Measurements from ENCODE around the gene IRF7.

IRF7 gene

GRCh38 chr11:619628-620050, 3.9 kb upstream of the IRF7 start:
- no peak for DNase-seq (ENCODE audit: low read depth)
- TF ChIP-seq CTCF (IDR thresholded peaks at IDR 0.05; ENCODE audit: insufficient read depth, low read depth, low read length, missing control alignments), result no peak
- no peak overlapping the region for H3K4me3 ChIP-seq (ENCODE audit: low read length)

- H3K4me3 ChIP-seq (ENCODE audit: low read length), result no peak overlapping the region
- no peak for DNase-seq (ENCODE audit: low read depth)
- no peak for TF ChIP-seq CTCF (IDR thresholded peaks at IDR 0.05; ENCODE audit: insufficient read depth, low read depth, low read length, missing control alignments)
Measured at GRCh38 chr11:618856-619627, 3.3 kb upstream of the IRF7 start.

GRCh38 chr11:617912-618682, 2.3 kb upstream of the IRF7 start:
- no peak for DNase-seq (ENCODE audit: low read depth)
- H3K4me3 ChIP-seq (ENCODE audit: low read length), result no peak overlapping the region

GRCh38 chr11:617199-617911, 1.6 kb upstream of the IRF7 start:
- no peak overlapping the region for H3K4me3 ChIP-seq (ENCODE audit: low read length)

More at GRCh38 chr11:617912-618682, 2.3 kb upstream of the IRF7 start:
- no peak for TF ChIP-seq CTCF (IDR thresholded peaks at IDR 0.05; ENCODE audit: insufficient read depth, low read depth, low read length, missing control alignments)

GRCh38 chr11:616320-617198, 809 bp upstream of the IRF7 start:
- no peak for TF ChIP-seq CTCF (IDR thresholded peaks at IDR 0.05; ENCODE audit: insufficient read depth, low read depth, low read length, missing control alignments)
- DNase-seq (ENCODE audit: low read depth), result no peak
- no peak overlapping the region for H3K4me3 ChIP-seq (ENCODE audit: low read length)

More at GRCh38 chr11:617199-617911, 1.6 kb upstream of the IRF7 start:
- DNase-seq (ENCODE audit: low read depth), result no peak
- TF ChIP-seq CTCF (IDR thresholded peaks at IDR 0.05; ENCODE audit: insufficient read depth, low read depth, low read length, missing control alignments), result no peak
